GM12801 (cell line): Measurements from ENCODE around the gene ABHD17B.

Experiments
- CTCF ChIP-seq: IDR thresholded peaks from one replicate; pipeline ENCODE4 v1.5.1; 2011; ENCODE audit warnings: control low read depth; ENCODE audit not compliant: insufficient read length; ENCODE audit errors: extremely low read depth

The ABHD17B gene

GRCh38 chr9:71911061-71911907, at the start of gene ABHD17B, which contains the start of gene C9orf85:
ABHD17B (minus strand) TSS chr9:71911193; CDS start chr9:71875080, 36,113 bp downstream.
C9orf85 (plus strand) TSS chr9:71911639; CDS start chr9:71911735, 96 bp downstream.
- no peak for TF ChIP-seq CTCF

- TF ChIP-seq CTCF: no peak
Observed at GRCh38 chr9:71955300-71955915, 44.4 kb upstream of the ABHD17B start.

- no peak for TF ChIP-seq CTCF
Observed at GRCh38 chr9:71944754-71945375, 33.9 kb upstream of the ABHD17B start.

- no peak for TF ChIP-seq CTCF
Observed at GRCh38 chr9:71941998-71942567, 31.1 kb upstream of the ABHD17B start.

- no peak for TF ChIP-seq CTCF
Observed at GRCh38 chr9:71941060-71941568, 30.1 kb upstream of the ABHD17B start.

- TF ChIP-seq CTCF: no peak
Observed at GRCh38 chr9:71937898-71938297, 26.9 kb upstream of the ABHD17B start.
